Measurements from ENCODE around the gene SDK2.

- TF ChIP-seq POLR2AphosphoS5 (IDR thresholded peaks at IDR 0.05; ENCODE audit: low read depth, low read length): no peak
- no peak for TF ChIP-seq REST (IDR thresholded peaks at IDR 0.05; ENCODE audit: insufficient read depth in 1 of 2, low read depth in 2 of 2, low read length in 2 of 2)
Observed at GRCh38 chr17:73313526-73314127, 330.6 kb downstream of the SDK2 start.
